H1 (cell line): ENCODE results near the gene SLX9. TPM values are rescaled to one million over a fixed set of nuclear protein-coding genes. Genes with fewer than 3 reads are reported as not detected.

Experiments
- CTCF ChIA-PET: fragments of 300-600 bp; sonication (Branson Sonifier 250); formaldehyde crosslinking; loops from one replicate; lab custom pipeline; 2021; ENCODE audit not compliant: partially characterized antibody; lab: Charles Lee
- POLR2A ChIA-PET: fragments of 300-600 bp; sonication (Branson Sonifier 250); formaldehyde crosslinking; loops from one replicate; lab custom pipeline; 2021; ENCODE audit warnings: inconsistent platforms; ENCODE audit not compliant: partially characterized antibody; lab: Charles Lee
- DNase-seq, 2 experiments: peaks; one replicate each; pipeline versions ENCODE4 v3.0.0 to v3.0.0-alpha.2; 2010 to 2022; ENCODE audit warnings: low spot score in 2 of 2, low read depth in 1 of 2, mixed read lengths in 1 of 2
- FAIRE-seq: peaks from 2 replicates; lab custom pipeline; 2011; peaks lifted over from hg19 to GRCh38; lab: Jason Lieb, UNC
- H2AFZ ChIP-seq: 2 replicates; pipeline ENCODE4 v1.8.1; 2012; ENCODE audit warnings: low read length, inconsistent platforms
- H2AK5ac ChIP-seq: 2 replicates; pipeline ENCODE4 v1.6.1; 2013; ENCODE audit warnings: low read depth, low read length
- H2BK120ac ChIP-seq: replicated peaks from 2 replicates; pipeline ENCODE3; 2013; ENCODE audit warnings: low read depth, low read length, inconsistent platforms
- H2BK12ac ChIP-seq: 2 replicates; pipeline ENCODE4 v1.6.1; 2013; ENCODE audit warnings: low read depth, low read length
- H2BK15ac ChIP-seq: 2 replicates; pipeline ENCODE4 v1.6.1; 2013; ENCODE audit warnings: low read length
- H2BK20ac ChIP-seq: 2 replicates; pipeline ENCODE4 v1.6.1; 2013; ENCODE audit warnings: low read length
- H2BK5ac ChIP-seq: 2 replicates; pipeline ENCODE4 v1.6.1; 2013; ENCODE audit warnings: low read depth, low read length
- H3K14ac ChIP-seq: 2 replicates; pipeline ENCODE4 v1.6.1; 2013; ENCODE audit warnings: inconsistent platforms; ENCODE audit not compliant: insufficient read length
- H3K18ac ChIP-seq: 2 replicates; pipeline ENCODE4 v1.6.1; 2013; ENCODE audit warnings: low read length; ENCODE audit errors: extremely low read depth
- H3K23ac ChIP-seq: 2 replicates; pipeline ENCODE4 v1.6.1; 2013; ENCODE audit warnings: inconsistent platforms; ENCODE audit not compliant: insufficient read length
- H3K23me2 ChIP-seq: 2 replicates; pipeline ENCODE4 v1.6.1; 2013; ENCODE audit warnings: low read depth, low read length
- H3K27ac ChIP-seq: 2 replicates; pipeline ENCODE4 v1.6.1; 2011; ENCODE audit warnings: low read depth, low read length, inconsistent platforms
- H3K27me3 ChIP-seq, 4 experiments: replicated peaks in 1 of 4; 1 replicate in 1 of 4; 2 replicates in 3 of 4; pipeline versions ENCODE4 v1.6.1 to v1.8.1; 2011 to 2013; ENCODE audit warnings: low read length in 3 of 4, mild to moderate bottlenecking in 3 of 4, inconsistent platforms in 2 of 4, mixed read lengths in 2 of 4, moderate library complexity in 1 of 4; ENCODE audit not compliant: control insufficient read depth in 3 of 4, insufficient read depth in 3 of 4; ENCODE audit errors: extremely low read depth in 1 of 4
- H3K36me3 ChIP-seq, 4 experiments: 2 replicates each; pipeline versions ENCODE4 v1.6.1 to v1.8.1; 2011 to 2013; ENCODE audit warnings: mild to moderate bottlenecking in 4 of 4, low read length in 3 of 4, moderate library complexity in 2 of 4, control low read depth in 1 of 4, inconsistent platforms in 1 of 4; ENCODE audit not compliant: insufficient read depth in 4 of 4, control insufficient read depth in 2 of 4
- H3K4ac ChIP-seq: replicated peaks from 2 replicates; pipeline ENCODE3; 2013; ENCODE audit warnings: low read length, low read depth, mixed read lengths, inconsistent platforms; ENCODE audit not compliant: insufficient read length
- H3K4me1 ChIP-seq, 4 experiments: replicated peaks in 1 of 4; 1 replicate in 1 of 4; 2 replicates in 3 of 4; pipeline versions ENCODE4 v1.6.1 to v1.8.1; 2011 to 2013; ENCODE audit warnings: low read length in 3 of 4, inconsistent platforms in 2 of 4, mixed read lengths in 1 of 4; ENCODE audit not compliant: insufficient read depth in 4 of 4, control insufficient read depth in 3 of 4
- H3K4me2 ChIP-seq, 2 experiments: 2 replicates each; pipeline versions ENCODE4 v1.6.1 to v1.8.1; 2011 to 2013; ENCODE audit warnings: low read depth in 2 of 2, low read length in 2 of 2, control low read depth in 1 of 2, inconsistent platforms in 1 of 2, mild to moderate bottlenecking in 1 of 2; ENCODE audit not compliant: insufficient read depth in 1 of 2
- H3K4me3 ChIP-seq, 4 experiments: fragments of 200-600, 300-600 bp in 1 of 4; sonication (generic), shearing (Covaris generic), sonication (Bioruptor Twin) in 1 of 4; 2 replicates each; pipeline versions ENCODE4 v1.5.1 to v1.8.1; 2011 to 2016; ENCODE audit warnings: low read length in 4 of 4, low read depth in 3 of 4, control low read depth in 2 of 4, inconsistent platforms in 2 of 4, mild to moderate bottlenecking in 2 of 4, mixed read lengths in 1 of 4, moderate library complexity in 1 of 4; ENCODE audit not compliant: insufficient read depth in 2 of 4; ENCODE audit errors: extremely low read depth in 1 of 4
- H3K56ac ChIP-seq: replicated peaks from 2 replicates; pipeline ENCODE3; 2013; ENCODE audit warnings: low read depth, mild to moderate bottlenecking, mixed read lengths, low read length, inconsistent platforms; ENCODE audit not compliant: insufficient read length
- H3K79me1 ChIP-seq: 2 replicates; pipeline ENCODE4 v1.6.1; 2013; ENCODE audit warnings: low read depth, low read length, control low read depth
- H3K79me2 ChIP-seq, 2 experiments: 2 replicates each; pipeline versions ENCODE4 v1.6.1 to v1.8.1; 2012 to 2013; ENCODE audit warnings: low read length in 2 of 2, mild to moderate bottlenecking in 2 of 2, inconsistent platforms in 1 of 2; ENCODE audit not compliant: insufficient read depth in 2 of 2, control insufficient read depth in 1 of 2
- H3K9ac ChIP-seq, 4 experiments: replicated peaks in 1 of 4; 1 replicate in 1 of 4; 2 replicates in 3 of 4; pipeline versions ENCODE4 v1.6.1 to v1.8.1; 2011 to 2013; ENCODE audit warnings: low read depth in 3 of 4, low read length in 3 of 4, control low read depth in 2 of 4, mild to moderate bottlenecking in 2 of 4, moderate library complexity in 2 of 4, inconsistent platforms in 1 of 4; ENCODE audit errors: extremely low read depth in 1 of 4
- H3K9me3 ChIP-seq, 2 experiments: 2 replicates each; pipeline versions ENCODE4 v1.6.1 to v1.8.1; 2012 to 2013; ENCODE audit warnings: mild to moderate bottlenecking in 2 of 2, moderate library complexity in 2 of 2, control low read depth in 1 of 2, inconsistent platforms in 1 of 2, low read depth in 1 of 2, low read length in 1 of 2, mixed read lengths in 1 of 2; ENCODE audit not compliant: insufficient read depth in 2 of 2
- H4K20me1 ChIP-seq, 2 experiments: replicated peaks in 1 of 2; 2 replicates each; pipeline versions ENCODE3 to v1.8.1; 2011 to 2013; ENCODE audit warnings: inconsistent platforms in 2 of 2, low read length in 2 of 2, mild to moderate bottlenecking in 1 of 2; ENCODE audit not compliant: insufficient read depth in 2 of 2, control insufficient read depth in 1 of 2
- H4K5ac ChIP-seq: 2 replicates; pipeline ENCODE4 v1.6.1; 2013; ENCODE audit warnings: low read length, low read depth, mixed read lengths, inconsistent platforms; ENCODE audit not compliant: insufficient read length
- H4K8ac ChIP-seq: 2 replicates; pipeline ENCODE4 v1.8.0; 2013; ENCODE audit warnings: mild to moderate bottlenecking, moderate library complexity, low read length, inconsistent platforms; ENCODE audit not compliant: insufficient read depth; ENCODE audit errors: extremely low read depth
- H4K91ac ChIP-seq: replicated peaks from 2 replicates; pipeline ENCODE3; 2013; ENCODE audit warnings: low read length, mixed read lengths, inconsistent platforms; ENCODE audit not compliant: insufficient read length
- CBX5 ChIP-seq: fragments of 300-800, 300-1000 bp; sonication (generic); IDR thresholded peaks from 2 replicates; pipeline ENCODE4 v1.7.1; 2016; ENCODE audit warnings: antibody characterized with exemption, low read length, low read depth
- CREB1 ChIP-seq: IDR thresholded peaks from 2 replicates; pipeline ENCODE4 v1.6.1; 2012; ENCODE audit warnings: inconsistent platforms
- FOSL1 ChIP-seq: IDR thresholded peaks from 2 replicates; pipeline ENCODE4 v1.6.1; 2011; ENCODE audit warnings: mild to moderate bottlenecking, low read depth, low read length, moderate library complexity; ENCODE audit not compliant: insufficient read depth
- JUND ChIP-seq: IDR thresholded peaks from 2 replicates; pipeline ENCODE4 v1.6.1; 2011; ENCODE audit warnings: mild to moderate bottlenecking, improper control_type of control experiment, low read length
- KDM1A ChIP-seq: fragments of 200-600, 300-600 bp; sonication (generic); IDR thresholded peaks from 2 replicates; pipeline ENCODE4 v1.7.1; 2016; ENCODE audit warnings: mild to moderate bottlenecking, low read length, borderline replicate concordance
- NANOG ChIP-seq: IDR thresholded peaks from 2 replicates; pipeline ENCODE4 v1.6.1; 2011; ENCODE audit warnings: low read length, low read depth, mild to moderate bottlenecking, inconsistent platforms; ENCODE audit not compliant: insufficient read depth, poor library complexity, severe bottlenecking
- NRF1 ChIP-seq: IDR thresholded peaks from 2 replicates; pipeline ENCODE4 v1.6.1; 2011; ENCODE audit warnings: mild to moderate bottlenecking, low read depth, low read length, improper control_type of control experiment
- POU5F1 ChIP-seq: IDR thresholded peaks from 2 replicates; pipeline ENCODE4 v1.6.1; 2011; ENCODE audit warnings: low read depth, mild to moderate bottlenecking, low read length, moderate library complexity
- RAD21 ChIP-seq, 2 experiments: IDR thresholded peaks in 1 of 2; conservative IDR thresholded peaks in 1 of 2; 2 replicates each; pipeline ENCODE4 v1.6.1; 2011; ENCODE audit warnings: low read depth in 2 of 2, low read length in 2 of 2, improper control_type of control experiment in 1 of 2, inconsistent platforms in 1 of 2, mild to moderate bottlenecking in 1 of 2, moderate library complexity in 1 of 2
- SIN3A ChIP-seq, 2 experiments: IDR thresholded peaks in 1 of 2; conservative IDR thresholded peaks in 1 of 2; 2 replicates each; pipeline ENCODE4 v1.6.1; 2011 to 2012; ENCODE audit warnings: low read length in 2 of 2, improper control_type of control experiment in 1 of 2, low read depth in 1 of 2, mild to moderate bottlenecking in 1 of 2
- SIX5 ChIP-seq: IDR thresholded peaks from 2 replicates; pipeline ENCODE4 v1.6.1; 2011; ENCODE audit warnings: mild to moderate bottlenecking, low read depth, low read length
- TBP ChIP-seq: IDR thresholded peaks from 2 replicates; pipeline ENCODE4 v1.6.1; 2011; ENCODE audit warnings: low read depth, low read length, improper control_type of control experiment
- WGBS, 2 experiments: shearing (Covaris generic) in 1 of 2; methylation state at CpG; one replicate each; pipeline versions ENCODE4 v1.1.6 to v1.1.7; 2013 to 2015; ENCODE audit warnings: low lambda C conversion rate in 2 of 2, mixed read lengths in 2 of 2, inconsistent platforms in 1 of 2, low coverage in 1 of 2, missing lambda C conversion rate in 1 of 2; ENCODE audit not compliant: insufficient replicate concordance in 2 of 2, insufficient coverage in 1 of 2, insufficient read length in 1 of 2; ENCODE audit errors: extremely low coverage in 1 of 2, missing lambda C conversion rate in 1 of 2; 5-methylcytosine and 5-hydroxymethylcytosine counted together
- polyA plus RNA-seq, 7 experiments: library from polyadenylated mRNA; depleted of rRNA in 3 of 7; stranded (reverse) in 5 of 7; unstranded in 2 of 7; fragments of >200 nt in 5 of 7; fragments of 200-250 nt in 2 of 7; gene quantifications; 1 replicate in 5 of 7; 2 replicates in 1 of 7; 4 replicates in 1 of 7; pipeline versions ENCODE4 v1.2.1 to v1.2.3, GENCODE V29; 2011 to 2013; ENCODE audit warnings: missing spikeins in 2 of 7, mixed read lengths in 2 of 7
- total RNA-seq: library from RNA; stranded (reverse); fragmentation: NEBNext Ultra II Directional; extraction: Animal tissue kit (Norgen Biotek cat#: 25700); gene quantifications from 2 replicates; pipeline ENCODE4 v1.2.1, GENCODE V29; 2021

The SLX9 gene
- total and polyA plus RNA-seq, 2 of the 8 experiments (the other 6 are each of a cell fraction or from before 2014, with no cell fraction given), result 17.7 to 57.3 TPM

DNA sequence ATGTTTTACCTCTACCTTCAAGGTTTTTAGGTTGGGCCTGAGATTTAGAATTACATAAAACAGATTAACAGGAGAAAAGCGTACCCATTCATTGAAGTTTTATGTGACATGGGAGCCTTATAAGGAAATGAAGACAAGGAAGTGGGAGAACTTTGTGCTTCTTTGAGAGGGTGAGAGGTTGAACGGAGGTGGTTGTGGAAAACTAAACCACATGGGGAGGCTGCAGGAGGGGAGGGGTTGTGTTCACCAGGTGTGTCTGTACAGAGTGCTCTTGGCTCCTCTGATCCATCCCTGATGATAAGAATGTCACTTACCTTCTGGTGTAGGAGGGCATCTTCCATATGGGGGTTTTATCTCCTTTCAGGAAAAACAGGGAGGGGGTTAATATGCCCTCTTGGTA lies 2.7 kb downstream of the SLX9 start:
- CTCF ChIA-PET, result interaction anchor here (1.3 to 9.6 kb wide), 3 partner anchors 24 to 967 kb away, joined by 3 to 101 read pairs (median 3); no protein-coding TSS in a partner anchor
- no peak overlapping the region for H3K9ac ChIP-seq
- no peak overlapping the region for H3K4ac ChIP-seq
- no peak overlapping the region; a peak in 1 of 4 replicates for H3K4me2 ChIP-seq
- no peak overlapping the region for H2AK5ac ChIP-seq
- POLR2A ChIA-PET, result no interaction called here
- no peak overlapping the region for H2BK120ac ChIP-seq
- H3K79me2 ChIP-seq, result peaks cover 30 to 70% of the 10 kb centered on the region in 2 experiments
- H2BK15ac ChIP-seq, result no peak overlapping the region
- H3K27ac ChIP-seq, result no peak overlapping the region
- peaks cover 0 to 6% (median 3%) of the 10 kb centered on the region in 4 experiments; a peak in 4 of 7 replicates for H3K4me1 ChIP-seq
- H2BK20ac ChIP-seq, result no peak overlapping the region
- H3K14ac ChIP-seq, result no peak overlapping the region
- H3K23me2 ChIP-seq, result no peaks in the 10 kb centered on the region
- H2BK5ac ChIP-seq, result no peak overlapping the region
- no peak for FAIRE-seq
- no peak overlapping the region for H4K5ac ChIP-seq
- H3K27me3 ChIP-seq, result peaks cover 0 to 3% (median 0%) of the 10 kb centered on the region in 4 experiments; a peak in 1 of 7 replicates
- H4K91ac ChIP-seq, result no peak overlapping the region
- H3K18ac ChIP-seq, result no peak overlapping the region
- no peaks in the 10 kb centered on the region for H3K9me3 ChIP-seq
- no peak for DNase-seq
- H3K56ac ChIP-seq, result no peak overlapping the region
- H4K20me1 ChIP-seq, result peaks cover 26 to 40% of the 10 kb centered on the region in 2 experiments
- H2BK12ac ChIP-seq, result no peak overlapping the region
- no peak overlapping the region for H3K23ac ChIP-seq
- 95% methylated on average over 2 of the region's 2 CpGs; no CpG with 5 or more reads in 1 of the 2 experiments for WGBS, 2 experiments
- no peak overlapping the region for H2AFZ ChIP-seq
- no peak overlapping the region for H3K4me3 ChIP-seq
- H3K36me3 ChIP-seq, result peaks cover 9 to 21% (median 17%) of the 10 kb centered on the region in 4 experiments; a peak in 7 of 8 replicates
- H3K79me1 ChIP-seq, result peaks cover 19% of the 10 kb centered on the region
- no peak overlapping the region for H4K8ac ChIP-seq
- no peak for TF ChIP-seq CREB1
- no peak for TF ChIP-seq RAD21 (IDR thresholded peaks at IDR 0.05 in 1 of 2, conservative IDR thresholded peaks at IDR 0.05 in 1 of 2; ENCODE audit: low read depth in 2 of 2, low read length in 2 of 2)
- no peak for TF ChIP-seq KDM1A
- no peak for TF ChIP-seq FOSL1
- TF ChIP-seq SIX5, result no peak
- TF ChIP-seq NANOG, result no peak
- TF ChIP-seq JUND, result no peak
- no peak for TF ChIP-seq CBX5
- TF ChIP-seq POU5F1, result no peak
- no peak for TF ChIP-seq SIN3A (conservative IDR thresholded peaks at IDR 0.05 in 1 of 2, IDR thresholded peaks at IDR 0.05 in 1 of 2; ENCODE audit: low read depth in 1 of 2, low read length in 2 of 2)
- TF ChIP-seq TBP, result no peak
- TF ChIP-seq NRF1, result no peak
